Small intestine (tissue), 7 donors: Measurements from ENCODE around the gene USP35. TPM values are rescaled to one million over a fixed set of nuclear protein-coding genes. Genes with fewer than 3 reads are reported as not detected.

ENCODE experiments used
- DNase-seq, 2 donors: peaks; one replicate each; pipeline versions ENCODE4 v3.0.0 to v3.0.0-alpha.2; 2013
- FAIRE-seq: peaks from 2 replicates; lab custom pipeline; 2012; peaks lifted over from hg19 to GRCh38; lab: Jason Lieb, UNC
- H3K27ac ChIP-seq, 3 donors: one replicate each; pipeline ENCODE4 v1.5.1; 2013; ENCODE audit warnings: low read length in 2 of 3, mild to moderate bottlenecking in 2 of 3, control low read depth in 1 of 3, inconsistent platforms in 1 of 3, low read depth in 1 of 3, moderate library complexity in 1 of 3
- H3K27me3 ChIP-seq, 3 donors: one replicate each; pipeline ENCODE4 v1.6.1; 2013; ENCODE audit warnings: low read length in 3 of 3, inconsistent platforms in 1 of 3; ENCODE audit not compliant: control insufficient read depth in 3 of 3, insufficient read depth in 3 of 3
- H3K36me3 ChIP-seq, 3 donors: one replicate each; pipeline ENCODE4 v1.6.1; 2013; ENCODE audit warnings: low read length in 3 of 3, inconsistent platforms in 1 of 3, low read depth in 1 of 3, mild to moderate bottlenecking in 1 of 3, moderate library complexity in 1 of 3; ENCODE audit not compliant: control insufficient read depth in 3 of 3, insufficient read depth in 2 of 3
- H3K4me1 ChIP-seq, 3 donors: one replicate each; pipeline ENCODE4 v1.6.1; 2013; ENCODE audit warnings: low read length in 2 of 3, inconsistent platforms in 1 of 3, low read depth in 1 of 3, mild to moderate bottlenecking in 1 of 3, moderate library complexity in 1 of 3; ENCODE audit not compliant: control insufficient read depth in 3 of 3, insufficient read depth in 2 of 3
- H3K4me3 ChIP-seq, 3 donors: one replicate each; pipeline ENCODE4 v1.5.1; 2013; ENCODE audit warnings: low read length in 3 of 3, control low read depth in 1 of 3, inconsistent platforms in 1 of 3, low read depth in 1 of 3, mild to moderate bottlenecking in 1 of 3, moderate library complexity in 1 of 3
- H3K9me3 ChIP-seq, 2 donors: one replicate each; pipeline ENCODE4 v1.6.1; 2013; ENCODE audit warnings: low read depth in 1 of 2, low read length in 1 of 2; ENCODE audit not compliant: control insufficient read depth in 2 of 2, insufficient read depth in 1 of 2
- WGBS, 3 donors: extraction: QIAGEN DNeasy Blood & Tissue Kit; methylation state at CpG; one replicate each; pipeline ENCODE4 v1.1.7; 2013; 5-methylcytosine and 5-hydroxymethylcytosine counted together
- polyA plus RNA-seq, 4 donors: library from polyadenylated mRNA; stranded (reverse) in 3 of 4; unstranded in 1 of 4; fragments of 200-250 nt in 3 of 4; fragments of 120-200 nt in 1 of 4; gene quantifications; one replicate each; pipeline versions ENCODE4 v1.2.1 to v1.2.3, GENCODE V29; 2013
- donor health status: healthy with polysubstance abuse.
- donor health status: control.
- donor health status: control.
- donor health status: Bipolar disorder and iron deficiency.
- donor health status: healthy.

USP35 gene
- polyA plus RNA-seq, 4 donors = 1.7 to 7.8 (median 3.5) TPM

- no peaks in the 10 kb centered on the region for H3K36me3 ChIP-seq
- FAIRE-seq = no peak
- no peak overlapping the region for H3K4me3 ChIP-seq
- H3K27me3 ChIP-seq = no peaks in the 10 kb centered on the region
- no peak for DNase-seq
- no peaks in the 10 kb centered on the region for H3K9me3 ChIP-seq
- H3K4me1 ChIP-seq = peaks cover 0 to 2% (median 0%) of the 10 kb centered on the region in 3 donors
- H3K27ac ChIP-seq = no peak overlapping the region
- 84 to 90% (median 89%) methylated on average over 5 of the region's 5 CpGs for WGBS, 3 donors
Observed at GRCh38 chr11:78262238-78262637, 73.5 kb downstream of the USP35 start.

DNA sequence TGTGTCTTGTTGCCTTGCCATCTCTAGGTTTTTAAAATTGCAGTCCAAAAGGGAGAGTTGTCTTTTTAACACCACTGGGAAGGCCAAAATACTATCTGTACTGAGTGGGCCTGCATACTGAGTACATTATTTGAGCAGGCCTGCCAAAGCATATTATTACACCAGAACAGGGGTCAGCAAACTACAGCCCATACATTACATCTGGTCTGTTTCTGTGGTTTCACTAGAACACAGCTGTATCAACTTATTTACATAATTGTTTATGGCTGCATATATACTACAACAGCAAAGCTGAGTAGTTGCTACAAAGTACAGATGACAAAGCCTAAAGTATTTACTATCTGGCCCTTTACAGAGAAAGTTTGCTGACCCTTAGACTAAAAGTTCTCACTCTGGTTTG lies 74.0 kb downstream of the USP35 start:
- Histone ChIP-seq H3K9me3 (no peaks in the 10 kb centered on the region), H3K27me3 (no peaks in the 10 kb centered on the region), H3K36me3 (no peaks in the 10 kb centered on the region), H3K4me1 (no peaks in the 10 kb centered on the region), H3K4me3 (no peak overlapping the region), H3K27ac (no peak overlapping the region)
- FAIRE-seq (no peak), DNase-seq (no peak)

Other genes with a start within 250 kb of the USP35 start
- 10 to 100 TPM; 15.1 to 28.0 (median 20.4) TPM for gene INTS4, start 194.3 kb upstream of the USP35 start, polyA plus RNA-seq
- gene KCTD14, start 165.6 kb upstream of the USP35 start, polyA plus RNA-seq = 10 to 100 TPM in 1 of 4 donors, 1 to 10 TPM in 3; 2.5 to 11.1 (median 5.2) TPM
- gene THRSP, start 125.1 kb upstream of the USP35 start, polyA plus RNA-seq = 10 to 100 TPM in 1 of 4 donors, under 1 TPM in 2, not detected in 1; 0.09 to 17.5 (median 0.54) TPM
- gene NDUFC2, start 109.1 kb upstream of the USP35 start, polyA plus RNA-seq = 100 to 1,000 TPM; 172 to 381 (median 178) TPM
- gene ALG8, start 49.3 kb upstream of the USP35 start, polyA plus RNA-seq = 10 to 100 TPM in 3 of 4 donors, 1 to 10 TPM in 1; 10.0 to 39.0 (median 19.6) TPM
- 1 to 10 TPM; 4.1 to 6.5 (median 5.6) TPM for gene KCTD21, start 293 bp upstream of the USP35 start, polyA plus RNA-seq
- gene GAB2, start 228.9 kb downstream of the USP35 start, polyA plus RNA-seq = 10 to 100 TPM in 1 of 4 donors, 1 to 10 TPM in 3; 6.8 to 13.6 (median 8.5) TPM